HG02970 (cell line): ENCODE data around the gene RAET1G.
"Not testable (repeated sequence)": the region's sequence is repeated elsewhere in the genome, so short reads cannot be mapped to it uniquely, and the experiment has no call there.

Experiments
- ATAC-seq: cut with Tn5 transposase; IDR thresholded peaks from one replicate; pipeline ENCODE4 v1.9.1; 2021; ENCODE audit warnings: mild to moderate bottlenecking, moderate library complexity, moderate number of reproducible peaks; ENCODE audit not compliant: unreplicated experiment, low FRiP score

RAET1G gene

DNA sequence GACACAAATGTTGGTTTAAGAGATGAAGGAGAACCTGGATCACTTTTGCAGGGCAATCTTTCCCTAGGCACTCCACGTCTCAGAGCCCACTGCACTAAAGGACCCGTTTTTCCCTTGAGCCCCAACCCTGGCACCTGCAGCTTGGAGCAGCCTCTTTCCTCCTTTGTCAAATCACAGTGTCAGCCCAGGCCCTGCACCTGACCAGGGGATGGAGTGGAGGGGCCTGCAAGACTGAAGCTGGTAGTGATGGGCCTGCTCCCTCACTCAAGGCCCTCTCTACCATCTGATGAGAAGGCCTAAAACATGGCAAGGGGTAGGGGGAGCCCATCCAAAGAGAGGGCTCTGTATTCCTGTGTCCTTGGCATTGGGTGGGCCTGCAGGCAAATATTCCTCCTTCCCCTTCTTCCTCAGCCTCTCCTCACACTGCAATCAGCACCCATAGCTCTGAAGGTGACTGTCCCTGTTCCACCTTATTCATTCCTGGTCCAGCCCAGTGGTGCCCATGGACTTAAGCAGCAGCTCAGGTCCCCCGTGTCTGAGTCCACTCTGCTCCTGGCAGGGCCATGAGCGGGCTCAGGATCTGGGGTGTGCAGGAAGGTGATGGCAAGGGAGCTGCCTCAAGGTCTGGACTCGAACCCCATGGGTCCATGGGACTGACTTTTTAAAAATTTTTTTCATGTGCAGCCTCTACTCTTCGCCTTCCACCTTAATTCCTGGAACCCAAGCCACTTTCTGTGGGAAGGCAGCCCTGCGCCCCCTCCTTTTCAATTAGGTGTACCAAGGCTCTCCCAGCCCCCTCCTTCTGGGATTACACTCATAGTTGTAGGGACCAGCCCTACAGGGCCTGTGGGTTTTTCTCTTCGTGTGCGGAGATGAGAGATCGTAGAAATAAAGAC, 6.7 kb downstream of the RAET1G start:
- no peak for ATAC-seq

DNA sequence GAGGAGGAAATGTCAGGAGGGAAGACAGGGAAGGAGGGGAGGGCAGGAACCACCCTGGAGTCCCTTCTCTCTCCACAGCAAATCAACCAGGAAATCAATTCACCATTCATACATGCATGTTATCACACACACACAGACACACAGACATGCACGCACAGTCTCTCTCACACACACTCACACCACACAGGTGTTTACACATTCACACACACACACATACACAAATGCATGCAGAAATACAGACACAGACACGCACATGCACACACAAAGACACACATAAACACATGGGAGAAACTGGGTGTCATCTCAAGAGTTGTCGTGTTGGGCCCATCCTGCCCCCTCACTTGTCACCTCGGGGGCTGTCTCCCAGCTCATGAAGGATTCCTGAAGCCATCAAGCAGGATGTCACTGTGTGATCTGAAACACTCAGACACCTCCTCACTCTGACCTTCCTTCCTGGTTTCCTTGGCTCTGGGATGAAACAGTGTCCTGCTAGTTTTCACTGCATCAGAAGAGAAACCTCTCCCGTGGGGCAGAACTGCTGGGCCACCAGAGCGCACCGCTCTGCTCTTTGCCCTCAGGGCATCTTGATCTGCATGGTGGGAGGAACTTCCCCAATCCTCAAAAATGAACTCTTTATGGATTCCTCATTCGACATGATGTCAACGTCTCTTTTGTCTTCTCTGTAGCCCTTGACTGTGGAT, 9.2 kb downstream of the RAET1G start:
- no peak for ATAC-seq

DNA sequence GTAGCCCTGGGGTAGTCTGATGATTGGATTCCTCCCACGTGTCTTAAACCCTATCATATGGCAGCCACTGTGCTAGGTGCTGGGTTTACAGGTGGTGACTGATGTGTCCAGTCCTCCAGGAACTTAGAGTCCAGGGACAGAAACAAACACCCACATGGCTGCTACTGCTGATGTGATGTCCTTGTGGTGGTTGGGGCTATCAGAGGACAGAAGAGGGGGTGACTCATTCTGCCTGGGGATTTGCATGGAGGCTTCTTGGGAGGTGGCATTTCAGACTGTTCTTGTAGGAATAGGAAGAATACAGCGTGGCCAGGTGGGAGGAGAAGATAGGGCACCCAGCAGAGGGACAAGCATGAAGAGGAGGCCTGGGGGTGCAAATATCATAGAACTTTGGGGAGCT, 9.8 kb downstream of the RAET1G start:
- no peak for ATAC-seq

DNA sequence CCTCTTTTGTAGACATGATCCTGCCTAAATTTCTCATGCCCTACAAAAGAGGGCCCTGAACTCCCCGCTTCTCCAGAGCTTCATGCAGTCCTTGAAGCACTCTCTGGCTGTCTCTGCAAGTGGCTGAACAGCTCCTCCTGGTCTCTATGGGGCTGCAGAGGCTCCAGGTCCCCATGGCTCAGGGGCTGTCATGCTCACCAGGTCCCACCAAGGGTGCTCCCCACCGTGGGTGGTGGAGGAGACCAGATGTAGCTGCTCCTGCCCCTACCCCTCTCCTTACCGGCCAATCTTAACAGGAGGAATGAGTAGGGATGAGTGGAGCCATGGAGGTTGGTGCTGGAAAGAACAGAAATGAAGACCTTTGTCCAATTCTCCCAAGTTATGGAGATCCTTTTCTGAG, 10.2 kb downstream of the RAET1G start:
- not testable (repeated sequence) for ATAC-seq

DNA sequence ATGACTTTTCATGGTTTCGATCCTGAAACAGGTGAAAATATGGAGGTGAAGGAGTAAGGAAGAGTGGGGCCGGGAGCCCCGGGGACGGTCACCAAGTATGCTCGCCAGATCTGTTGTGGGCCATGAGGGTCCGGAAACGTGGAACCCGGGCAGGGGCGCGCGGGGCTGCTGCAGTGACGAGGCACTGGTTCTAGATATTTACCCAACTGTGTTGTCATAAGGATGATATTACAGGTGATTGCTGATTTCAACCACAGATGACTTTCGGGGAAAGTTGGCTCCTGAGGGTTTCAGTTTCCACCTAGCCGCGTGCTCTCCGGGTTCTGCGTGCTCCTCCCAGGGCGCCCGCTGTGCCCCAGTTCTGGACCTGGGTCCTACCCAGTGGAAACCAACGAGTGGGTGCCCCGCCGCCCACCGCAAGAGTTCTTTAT, 12.2 kb downstream of the RAET1G start:
- ATAC-seq: no peak

DNA sequence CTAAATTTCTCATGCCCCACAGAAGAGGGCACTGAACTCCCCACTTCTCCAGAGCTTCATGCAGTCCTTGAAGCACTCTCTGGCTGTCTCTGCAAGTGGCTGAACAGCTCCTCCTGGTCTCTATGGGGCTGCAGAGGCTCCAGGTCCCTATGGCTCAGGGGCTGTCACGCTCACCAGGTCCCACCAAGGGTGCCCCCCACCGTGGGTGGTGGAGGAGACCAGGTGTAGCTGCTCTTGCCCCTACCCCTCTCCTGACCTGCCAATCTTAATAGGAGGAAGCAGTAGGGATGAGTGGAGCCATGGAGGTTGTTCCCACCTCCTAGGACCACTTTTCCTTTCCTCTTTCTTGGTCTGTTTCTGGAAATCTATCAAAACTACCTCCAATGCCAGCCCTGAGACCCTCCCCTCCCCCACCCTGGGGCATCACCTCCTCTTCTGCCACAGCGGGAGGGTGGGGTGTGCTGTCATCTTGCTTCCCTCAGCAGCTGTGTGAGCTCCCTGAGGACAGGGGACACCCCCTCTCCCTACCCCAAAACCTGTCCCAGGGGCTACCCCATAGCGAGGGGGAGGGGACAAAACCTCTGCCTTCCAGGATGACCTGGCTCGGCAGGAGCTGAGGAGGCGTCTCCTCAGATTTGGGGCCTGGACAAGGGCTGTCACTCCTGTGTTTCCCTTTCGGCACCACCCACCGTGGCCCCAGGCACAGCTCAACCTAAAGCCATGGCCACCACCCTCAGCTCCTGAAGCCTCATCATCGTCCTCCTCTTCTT, 13.0 kb downstream of the RAET1G start:
- ATAC-seq: no peak

DNA sequence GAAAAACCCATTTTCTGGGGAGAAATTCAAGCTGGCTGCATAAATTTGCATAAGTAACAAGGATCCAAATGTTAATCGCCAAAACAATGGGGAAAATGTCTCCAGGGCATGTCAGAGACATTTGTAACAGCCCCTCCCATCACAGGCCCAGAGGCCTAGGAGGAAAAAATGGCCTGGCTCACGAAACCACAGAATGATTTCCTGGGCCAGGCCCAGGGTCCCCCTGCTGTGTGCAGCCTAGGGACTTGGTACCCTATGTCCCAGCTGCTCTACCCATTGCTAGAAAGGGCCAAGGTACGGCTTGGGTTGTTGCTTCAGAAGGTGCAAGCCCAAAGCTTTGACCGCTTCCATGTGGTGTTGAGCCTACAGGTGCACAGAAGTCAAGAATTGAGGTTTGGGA, 14.4 kb downstream of the RAET1G start:
- ATAC-seq: not testable (repeated sequence)

DNA sequence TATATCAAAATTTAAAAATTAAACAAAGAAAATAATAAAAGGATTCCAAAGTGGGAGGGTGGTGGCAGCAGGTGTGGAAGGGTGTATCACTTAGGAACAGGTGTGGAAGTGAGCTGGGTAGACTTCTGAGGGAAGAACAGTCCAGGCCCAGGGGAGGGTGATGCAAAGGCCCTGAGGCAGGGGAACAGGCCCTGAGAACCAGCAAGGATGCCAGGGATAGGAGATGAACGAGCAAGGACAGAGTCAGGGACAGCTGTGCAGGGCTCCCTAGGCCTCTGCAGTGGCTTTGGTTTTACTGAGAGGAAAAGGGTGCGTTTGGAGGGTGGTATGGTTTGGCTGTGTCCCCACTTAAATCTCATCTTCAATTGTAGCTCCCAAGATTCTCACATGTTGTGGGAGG, 15.6 kb downstream of the RAET1G start:
- no peak for ATAC-seq

DNA sequence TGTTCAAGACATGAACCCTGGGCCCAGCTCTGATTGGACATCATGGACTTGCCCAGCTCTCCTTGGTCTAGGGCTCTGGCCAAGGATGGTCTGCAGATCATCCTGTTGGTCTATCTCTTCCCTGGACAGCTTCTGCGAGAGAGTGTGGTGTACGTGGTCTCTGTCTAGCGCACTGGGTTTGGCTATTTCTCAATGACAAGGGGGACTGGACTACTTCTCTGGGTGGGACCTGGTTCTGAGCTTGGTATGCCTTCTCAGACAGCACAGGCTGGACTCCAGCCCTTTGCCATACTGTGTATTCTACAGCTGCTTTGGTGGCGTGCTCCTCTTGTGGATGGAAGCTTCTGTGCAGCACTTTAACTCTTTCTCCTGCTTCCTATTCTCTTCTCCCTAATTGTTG, 16.5 kb downstream of the RAET1G start:
- no peak for ATAC-seq

DNA sequence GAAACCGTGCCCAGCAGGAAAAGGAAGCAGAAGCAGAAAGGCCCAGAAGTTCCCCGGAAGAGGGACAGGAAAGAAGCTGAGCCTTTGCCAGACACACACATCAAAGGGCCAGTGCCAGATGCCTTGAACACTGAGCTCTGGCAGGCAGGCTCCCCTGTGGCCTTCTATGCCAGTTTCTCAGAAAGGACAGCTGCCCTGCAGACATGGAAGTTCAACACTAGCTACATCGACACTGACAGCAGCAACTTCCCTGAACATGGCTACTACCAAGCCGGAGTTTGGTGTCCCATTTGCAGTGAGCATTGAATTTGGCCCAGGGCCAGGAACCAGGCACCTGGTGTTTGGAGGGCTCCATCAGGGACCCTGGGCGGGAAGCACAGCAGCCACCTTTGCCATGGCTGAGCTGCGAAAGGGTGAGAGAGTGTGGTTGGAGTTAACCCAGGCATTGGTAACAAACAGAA, 17.0 kb downstream of the RAET1G start:
- ATAC-seq: no peak

DNA sequence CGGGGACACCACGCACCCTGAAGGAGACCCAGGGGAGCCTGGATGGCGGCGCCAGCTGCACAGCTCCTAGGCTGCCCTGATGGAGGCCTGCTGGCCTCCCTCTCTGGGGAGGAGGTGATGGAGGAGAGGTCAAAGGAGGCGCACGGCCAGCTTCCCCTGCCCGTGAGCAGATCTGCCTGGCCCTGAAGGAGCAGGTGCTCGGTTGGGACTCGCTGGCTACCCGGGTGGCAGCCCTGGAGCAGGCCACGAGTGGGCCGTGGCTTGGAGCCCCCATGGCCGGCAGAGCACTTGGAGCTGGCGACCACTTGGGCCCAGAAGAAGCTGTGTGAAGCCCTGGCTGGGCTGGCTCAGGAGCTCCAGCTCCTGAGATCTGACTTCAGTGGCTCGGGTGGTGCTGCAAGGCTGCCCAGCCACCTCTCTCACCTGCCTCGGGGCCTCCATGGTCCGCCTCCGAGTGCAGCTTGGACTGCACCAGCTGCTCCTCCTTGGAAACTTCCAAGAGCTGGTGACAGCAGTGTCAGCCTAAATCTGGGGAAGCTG, 17.5 kb downstream of the RAET1G start:
- no peak for ATAC-seq

DNA sequence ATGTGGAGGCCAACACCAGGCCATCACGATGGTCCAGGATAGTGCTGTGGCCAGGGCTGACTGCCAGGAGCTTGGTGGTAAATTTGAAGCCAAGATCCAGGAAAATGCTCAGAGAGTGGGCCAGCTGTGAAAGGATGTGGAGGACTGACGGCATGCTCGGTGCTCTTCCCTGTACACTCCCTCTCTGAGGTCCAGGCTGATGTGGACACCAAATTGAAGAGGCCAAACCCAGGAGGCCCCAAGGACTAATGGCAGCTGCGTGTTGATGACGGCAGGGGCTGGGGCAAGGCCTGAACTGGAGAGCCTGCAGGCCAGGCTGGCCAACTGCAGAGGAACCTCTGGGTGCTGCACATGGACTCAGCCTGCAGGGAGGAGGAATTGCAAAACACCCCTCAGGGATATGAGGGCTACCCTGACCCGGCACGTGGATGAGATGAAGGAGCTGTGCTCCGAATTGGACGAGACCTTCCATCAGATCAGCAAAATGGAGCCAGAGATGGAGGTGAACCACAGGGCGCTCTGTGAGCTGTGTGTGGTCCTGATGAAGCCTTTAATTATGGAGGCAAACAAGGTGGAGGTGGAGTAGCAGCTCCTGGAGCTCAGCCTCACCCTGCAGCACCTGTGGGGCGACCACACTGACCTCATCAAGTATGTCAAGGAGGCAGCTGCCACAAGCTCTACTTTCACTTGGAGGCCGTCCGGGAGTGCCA, 18.1 kb downstream of the RAET1G start:
- ATAC-seq: no peak

DNA sequence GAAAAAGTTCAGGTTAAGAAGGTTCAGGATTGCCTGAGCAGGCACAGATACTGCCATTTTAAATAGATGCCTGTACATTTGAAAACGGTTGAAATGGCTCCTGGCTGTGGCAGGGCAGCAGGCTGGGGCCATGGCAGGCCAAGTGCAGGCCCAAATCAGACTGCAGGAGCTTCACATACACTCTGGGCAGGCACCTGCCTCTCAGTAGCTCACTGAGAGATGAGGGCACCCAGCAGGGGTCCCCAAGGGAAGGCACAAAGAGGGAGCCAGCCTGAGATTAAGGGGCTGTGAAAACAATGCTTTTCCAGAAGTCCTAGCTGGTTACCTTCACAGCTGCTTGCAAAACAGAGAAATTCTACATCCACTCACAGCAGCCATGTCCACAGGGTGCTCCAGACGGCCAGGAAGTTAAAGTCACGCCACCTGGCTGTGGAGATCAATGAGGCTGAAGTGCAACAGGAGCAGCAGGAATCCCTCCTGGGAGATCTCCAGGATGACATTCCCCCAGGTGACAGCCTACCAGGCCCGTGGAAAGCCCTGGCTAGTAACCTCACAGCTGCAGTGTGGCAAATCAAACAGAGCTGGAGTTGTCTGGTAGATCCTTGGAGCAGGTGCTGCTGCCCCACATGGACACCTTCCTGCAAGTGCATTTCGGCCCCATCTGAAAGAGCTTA, 18.8 kb downstream of the RAET1G start:
- ATAC-seq: no peak

DNA sequence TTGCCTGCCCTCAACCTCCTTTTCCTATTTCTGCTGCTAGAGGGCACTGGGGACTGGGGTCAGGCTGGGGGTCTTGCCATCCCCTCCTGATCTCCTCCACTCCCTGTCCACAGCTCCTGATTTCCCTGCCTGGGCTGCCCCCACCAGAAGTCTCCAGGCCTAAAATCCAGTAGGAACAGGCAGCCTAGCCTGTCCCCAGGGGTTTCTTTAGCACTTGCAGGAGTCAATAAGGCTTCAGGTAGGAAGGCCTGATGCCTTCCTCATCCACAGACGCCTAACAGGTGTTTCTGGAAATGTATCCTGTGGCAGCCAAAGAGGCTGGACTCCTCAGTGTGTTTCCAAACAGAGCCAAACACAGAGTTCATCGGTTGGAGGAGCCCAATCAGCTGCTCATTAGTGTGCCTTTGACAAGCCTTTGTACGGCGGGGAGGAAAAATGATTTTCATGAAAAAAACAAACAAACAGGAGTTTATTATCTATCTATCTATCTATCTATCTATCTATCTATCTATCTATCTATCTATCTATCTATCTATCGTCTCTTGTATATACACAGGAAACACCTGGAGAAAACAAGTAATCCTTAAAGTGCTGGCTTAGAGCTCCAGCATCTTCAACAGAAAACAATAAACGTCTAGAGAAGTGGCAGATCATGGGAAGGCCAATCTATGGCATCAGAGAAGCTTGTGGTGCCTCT, 21.3 kb downstream of the RAET1G start:
- no peak for ATAC-seq

DNA sequence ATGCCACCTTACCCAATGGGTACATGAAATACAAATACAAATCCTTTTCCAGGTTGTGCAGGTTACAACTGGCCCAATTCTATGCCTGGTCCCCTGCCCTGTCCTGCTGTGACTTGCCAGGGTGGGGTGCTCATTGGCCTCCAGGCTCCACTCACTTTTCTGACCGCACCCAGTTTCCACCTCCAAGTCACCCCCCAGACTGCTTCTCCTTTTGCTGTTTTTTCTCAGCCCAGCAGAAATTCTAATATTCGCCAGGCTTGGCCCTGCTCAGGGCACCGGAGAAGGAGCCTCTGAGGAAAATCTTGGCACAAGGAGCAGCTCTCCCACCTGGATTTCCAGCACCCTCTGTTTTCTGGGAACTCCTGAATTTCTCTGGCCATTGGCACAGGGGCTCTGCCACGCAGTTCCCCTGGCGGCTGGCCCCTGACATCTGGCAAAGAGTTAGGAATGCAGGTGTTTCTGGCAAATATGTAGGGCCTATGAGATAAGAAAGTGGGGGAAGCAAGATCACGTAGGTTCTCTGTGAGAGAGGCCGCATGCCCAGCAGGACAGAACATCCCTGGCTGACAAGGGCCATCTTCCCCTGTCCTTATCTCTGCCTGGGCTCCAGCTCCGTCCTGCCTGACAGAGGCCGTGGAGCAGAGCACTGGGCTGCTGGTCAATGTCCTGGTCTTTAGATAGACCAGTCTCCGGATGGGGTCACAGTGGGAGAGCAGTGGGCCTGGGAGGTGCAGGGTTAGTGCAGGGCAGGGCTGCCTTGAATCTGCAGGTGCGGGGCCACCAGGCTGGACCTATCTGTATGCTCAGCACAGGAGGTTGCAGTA, 22.1 kb downstream of the RAET1G start:
- no peak for ATAC-seq

DNA sequence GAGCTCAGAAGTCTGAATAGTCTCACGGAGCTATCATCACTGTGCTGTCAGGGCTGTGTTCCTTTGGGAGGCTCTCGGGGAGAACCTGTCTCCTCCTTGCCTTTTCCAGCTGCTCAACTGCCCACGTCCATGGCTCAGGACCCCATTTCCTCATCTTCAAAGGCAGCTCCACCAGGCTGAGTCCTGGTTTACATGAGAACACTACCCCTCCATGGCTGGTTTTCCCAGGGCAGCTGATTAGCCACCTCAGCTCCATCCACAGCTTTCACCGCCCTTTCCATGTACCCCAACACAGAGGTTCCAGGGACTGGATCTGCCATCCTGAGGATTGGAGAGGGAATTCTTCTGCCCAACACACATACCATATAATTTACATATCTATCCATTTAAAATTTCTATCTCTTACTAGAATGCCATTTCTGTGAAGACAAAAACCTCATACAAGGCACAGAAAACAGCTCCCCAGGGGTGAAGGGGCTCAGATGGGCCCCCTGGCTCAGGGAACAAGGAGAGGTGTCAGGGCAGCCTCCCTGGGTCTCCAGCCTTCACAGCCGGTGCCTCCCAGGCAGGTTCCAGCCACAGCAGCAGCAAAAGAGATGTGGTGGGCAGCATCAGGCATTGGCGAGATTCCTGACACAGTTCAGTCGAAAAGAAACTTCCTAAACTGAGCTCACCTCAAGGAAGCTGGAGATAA, 22.8 kb downstream of the RAET1G start:
- ATAC-seq: no peak

DNA sequence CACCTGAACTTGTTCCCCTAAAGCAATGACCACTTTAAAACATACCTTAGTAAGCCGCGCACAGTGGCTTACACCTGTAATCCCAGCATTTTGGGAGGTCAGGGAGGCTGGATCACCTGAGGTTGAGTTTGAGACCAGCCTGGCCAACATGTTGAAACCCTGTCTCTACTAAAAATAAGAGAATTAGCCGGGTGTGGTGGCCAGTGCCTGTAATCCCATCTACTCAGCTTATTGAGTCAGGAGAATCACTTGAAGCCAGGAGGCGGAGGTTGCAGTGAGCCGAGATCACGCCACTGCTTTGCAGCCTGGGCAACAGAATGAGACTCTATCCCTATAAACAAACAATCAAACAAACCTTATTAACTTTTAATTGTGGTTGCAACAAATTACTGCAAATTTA, 23.4 kb downstream of the RAET1G start:
- no peak for ATAC-seq

DNA sequence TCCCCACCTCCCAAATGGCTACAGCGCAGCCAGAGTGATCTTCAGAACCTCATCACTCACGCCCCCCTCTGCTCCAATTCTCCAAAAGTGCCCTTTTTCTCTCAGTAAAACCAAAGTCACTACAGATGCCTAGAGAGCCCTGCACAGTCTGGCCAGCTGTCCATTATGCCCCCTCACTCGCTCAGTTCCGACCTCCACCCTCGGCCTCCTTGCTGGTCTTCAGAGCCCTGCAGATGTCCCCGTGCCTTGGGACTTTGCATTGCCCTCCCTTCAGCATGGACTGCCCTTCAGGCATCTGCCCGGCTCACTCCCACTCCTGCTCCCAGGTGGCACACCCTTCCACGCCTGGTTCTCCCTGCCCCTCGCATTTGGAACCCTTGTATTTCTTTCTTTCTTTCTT, 24.0 kb downstream of the RAET1G start:
- ATAC-seq: no peak
